Right lobe of liver (tissue), 6 donors: ENCODE measurements around the gene PDYN. TPM values are rescaled to one million over a fixed set of nuclear protein-coding genes. Genes with fewer than 3 reads are reported as not detected.

Source experiments
- ATAC-seq, 4 donors: fragments of 200-7000 bp; cut with Tn5 transposase; one replicate each; pipeline ENCODE4 v1.9.1; 2020; ENCODE audit warnings: mild to moderate bottlenecking in 4 of 4, moderate library complexity in 4 of 4
- DNase-seq, 3 donors: peaks; one replicate each; pipeline ENCODE4 v3.0.0-alpha.2; 2020
- H3K27ac ChIP-seq, 3 donors: fragments of 200-600 bp; one replicate each; pipeline ENCODE4 v1.8.0; 2022
- H3K27me3 ChIP-seq, 2 donors: fragments of 200-600 bp; one replicate each; pipeline ENCODE4 v1.8.0; 2022
- H3K36me3 ChIP-seq, 4 donors: fragments of 200-600 bp; sonication (generic) in 1 of 4; one replicate each; pipeline versions ENCODE4 v1.5.1 to v1.8.0; 2017 to 2022; ENCODE audit warnings: control low read depth in 1 of 4
- H3K4me1 ChIP-seq, 4 donors: fragments of 200-600 bp; sonication (generic) in 1 of 4; one replicate each; pipeline versions ENCODE4 v1.5.1 to v1.8.0; 2017 to 2022; ENCODE audit warnings: control low read depth in 1 of 4
- H3K4me3 ChIP-seq, 3 donors: fragments of 200-600 bp; one replicate each; pipeline ENCODE4 v1.8.0; 2022
- H3K9me3 ChIP-seq, 4 donors: fragments of 200-600 bp; sonication (generic) in 1 of 4; one replicate each; pipeline versions ENCODE4 v1.5.1 to v1.8.0; 2017 to 2022; ENCODE audit warnings: control low read depth in 1 of 4
- CTCF ChIP-seq, 4 donors: fragments of 200-600 bp in 3 of 4; fragments of 450-650 bp in 1 of 4; IDR thresholded peaks; one replicate each; pipeline versions ENCODE4 v1.5.1 to v1.8.0; 2016 to 2022; ENCODE audit warnings: antibody characterized with exemption in 4 of 4, mild to moderate bottlenecking in 2 of 4
- POLR2A ChIP-seq: fragments of 450-650 bp; IDR thresholded peaks from one replicate; pipeline ENCODE4 v1.6.1; 2017; ENCODE audit warnings: antibody characterized with exemption, mild to moderate bottlenecking
- WGBS: methylation state at CpG from one replicate; pipeline ENCODE4 v1.1.6; 2018; ENCODE audit warnings: low coverage, low lambda C conversion rate; ENCODE audit not compliant: insufficient coverage; ENCODE audit errors: missing lambda C conversion rate; 5-methylcytosine and 5-hydroxymethylcytosine counted together
- intact Hi-C, 2 donors: fragments of 100-400 bp; cut with DNase I; formaldehyde crosslinking; loops; one replicate each; pipeline versions ENCODE4 v1.11.2 to v1.14.1; 2022
- total RNA-seq, 6 experiments: library from RNA; depleted of rRNA in 2 of 6; stranded (reverse); fragments of >200 nt in 2 of 6; fragmentation: NEBNext Ultra II Directional in 3 of 6; extraction: Animal tissue kit (Norgen Biotek cat#: 25700) in 3 of 6; gene quantifications; one replicate each; pipeline versions ENCODE4 v1.1.0 to v1.2.4, GENCODE V29; 2016 to 2023
- donor health status: DM: no; HTN: yes; CAD: no.
- donor health status: DM: no; HTN: no; CAD: no.
- donor health status: DM: no; HTN: no; CAD: no.
- donor health status: DM: no; HTN: yes; CAD: no.
- donor health status: DM: no; HTN: yes; CAD: no.

The PDYN gene
- total RNA-seq, 6 experiments from 2014 or later: not detected

- no peaks in the 10 kb centered on the region for H3K36me3 ChIP-seq
- no peaks in the 10 kb centered on the region for H3K9me3 ChIP-seq
- TF ChIP-seq CTCF (IDR thresholded peaks at IDR 0.05): no peak
- no peak for TF ChIP-seq POLR2A
- intact Hi-C loops: loop anchor here in 1 of 2 donors (10.0 kb wide), 1 partner anchor 203 kb away; no protein-coding TSS in a partner anchor
- peaks cover 0 to 8% (median 0%) of the 10 kb centered on the region in 4 donors for H3K4me1 ChIP-seq
- no peak for DNase-seq
- no peaks in the 10 kb centered on the region for H3K27me3 ChIP-seq
- WGBS: 85% methylated on average over 5 of the region's 5 CpGs
- H3K4me3 ChIP-seq: no peak overlapping the region
- no peak overlapping the region for H3K27ac ChIP-seq
- ATAC-seq: no peak
These were observed 32.5 kb downstream of the PDYN start for GRCh38 chr20:1961374-1961773.

DNA sequence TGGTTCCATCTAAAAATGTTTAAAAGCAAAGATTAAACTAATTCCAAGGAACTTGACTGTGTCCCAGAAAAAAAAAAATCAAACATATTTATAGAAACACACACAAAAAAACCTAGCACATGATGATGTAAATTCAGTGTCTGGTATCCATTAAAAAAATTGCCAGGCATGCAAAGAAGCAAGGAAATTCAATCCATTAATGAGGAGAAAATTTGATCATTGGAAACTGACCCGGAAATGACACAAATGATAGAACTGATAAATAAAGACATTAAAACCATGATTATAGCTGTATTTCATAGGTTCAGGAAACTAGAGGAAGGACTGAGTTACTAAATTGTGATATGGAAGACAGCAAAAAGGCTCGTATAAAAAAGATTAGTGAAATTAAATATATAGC, 34.7 kb downstream of the PDYN start:
- Histone ChIP-seq H3K27me3 (no peaks in the 10 kb centered on the region), H3K4me3 (no peak overlapping the region), H3K9me3 (no peaks in the 10 kb centered on the region), H3K36me3 (no peaks in the 10 kb centered on the region), H3K4me1 (no peaks in the 10 kb centered on the region), H3K27ac (no peak overlapping the region)
- 79% methylated on average over 2 of the region's 2 CpGs for WGBS
- intact Hi-C loops: no loop called here
- ATAC-seq: no peak
- no peak for DNase-seq
- TF ChIP-seq POLR2A (no peak), CTCF (IDR thresholded peaks at IDR 0.05) (no peak)

DNA sequence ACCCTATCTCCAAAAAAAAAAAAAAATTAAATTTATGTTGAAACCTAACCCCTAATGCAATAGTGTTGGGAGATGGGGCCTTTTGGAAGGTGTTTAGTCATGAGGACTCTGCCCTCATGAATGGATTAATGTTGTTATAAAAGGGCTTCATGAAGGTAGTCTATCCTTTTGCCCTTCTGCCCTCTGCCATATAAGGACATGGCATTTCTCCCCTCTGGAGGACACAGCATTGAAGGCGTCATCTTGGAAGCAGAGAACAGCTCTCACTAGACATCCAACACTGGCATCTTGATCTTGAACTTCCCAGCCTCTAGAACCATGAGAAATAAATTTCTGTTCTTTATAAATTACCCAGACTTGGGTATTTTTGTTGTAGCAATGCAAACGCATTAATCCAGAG, 35.4 kb downstream of the PDYN start:
- DNase-seq (no peak), ATAC-seq (no peak)
- WGBS: 72% methylated on average over 2 of the region's 2 CpGs
- no peaks in the 10 kb centered on the region for H3K27me3 ChIP-seq
- no peak overlapping the region for H3K27ac ChIP-seq
- no peak overlapping the region for H3K4me3 ChIP-seq
- H3K9me3 ChIP-seq: no peaks in the 10 kb centered on the region
- H3K4me1 ChIP-seq: no peaks in the 10 kb centered on the region
- TF ChIP-seq CTCF (IDR thresholded peaks at IDR 0.05) (no peak), POLR2A (no peak)
- intact Hi-C loops: no loop called here
- no peaks in the 10 kb centered on the region for H3K36me3 ChIP-seq

DNA sequence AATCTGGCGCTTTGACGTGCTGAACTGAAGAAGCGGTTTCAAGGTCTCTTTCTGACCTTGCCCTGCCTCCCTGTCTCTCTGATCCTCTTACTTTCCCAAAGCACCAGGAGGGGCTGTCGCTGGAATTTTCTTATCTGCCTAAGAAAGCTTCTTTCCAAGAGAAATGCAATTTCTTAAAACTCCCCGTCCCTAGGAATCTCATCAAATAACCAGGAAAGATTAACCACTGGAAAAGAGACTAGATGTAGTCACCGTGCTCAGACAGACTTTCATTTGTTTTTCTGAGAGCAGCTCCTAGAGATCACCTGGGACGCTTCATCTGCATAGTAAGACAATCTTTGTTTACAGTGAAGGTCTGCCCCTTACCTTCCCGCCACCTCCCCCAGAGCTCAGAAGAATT, 38.6 kb downstream of the PDYN start:
- H3K4me1 ChIP-seq: no peaks in the 10 kb centered on the region
- intact Hi-C loops: no loop called here
- ATAC-seq (no peak), DNase-seq (no peak)
- H3K27me3 ChIP-seq: no peaks in the 10 kb centered on the region
- H3K4me3 ChIP-seq: no peak overlapping the region
- H3K27ac ChIP-seq: no peak overlapping the region
- H3K36me3 ChIP-seq: no peaks in the 10 kb centered on the region
- TF ChIP-seq CTCF (IDR thresholded peaks at IDR 0.05) (no peak), POLR2A (no peak)
- H3K9me3 ChIP-seq: no peaks in the 10 kb centered on the region
- 66% methylated on average over 8 of the region's 8 CpGs for WGBS

DNA sequence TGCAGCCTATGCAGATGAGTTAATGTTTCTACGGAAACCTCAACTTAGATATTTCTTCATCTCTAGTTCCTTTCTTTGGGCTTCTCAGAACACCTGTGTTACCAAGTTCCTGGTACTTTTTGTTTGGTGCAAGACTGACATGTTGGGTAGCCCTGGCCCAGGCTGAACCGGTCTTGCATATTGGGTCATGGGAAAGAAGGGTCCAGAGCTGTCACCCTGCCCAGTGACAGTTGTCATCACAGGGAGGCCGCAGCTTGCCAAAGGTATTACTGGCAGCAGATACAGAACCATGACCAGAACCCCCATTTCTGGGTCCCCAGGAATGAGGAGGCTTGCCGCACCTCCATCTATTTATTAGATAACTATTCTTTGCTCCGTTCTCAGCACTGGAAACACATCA, 40.2 kb downstream of the PDYN start:
- DNase-seq: no peak

More for the DNA sequence above, 40.2 kb downstream of the PDYN start:
- Histone ChIP-seq H3K36me3 (no peaks in the 10 kb centered on the region), H3K27me3 (no peaks in the 10 kb centered on the region), H3K4me1 (no peaks in the 10 kb centered on the region), H3K9me3 (no peaks in the 10 kb centered on the region), H3K4me3 (no peak overlapping the region), H3K27ac (no peak overlapping the region)
- intact Hi-C loops: no loop called here
- ATAC-seq: no peak
- no peak for TF ChIP-seq POLR2A
- no peak for TF ChIP-seq CTCF (IDR thresholded peaks at IDR 0.05)
- 96% methylated on average over 5 of the region's 5 CpGs for WGBS
